GM21619 (cell line): ENCODE results near the gene MKRN1.
"Not testable (repeated sequence)": the region's sequence is repeated elsewhere in the genome, so short reads cannot be mapped to it uniquely, and the experiment has no call there.

Experiments used
- ATAC-seq: cut with Tn5 transposase; IDR thresholded peaks from one replicate; pipeline ENCODE4 v1.9.1; 2021; ENCODE audit not compliant: unreplicated experiment

MKRN1 gene

DNA sequence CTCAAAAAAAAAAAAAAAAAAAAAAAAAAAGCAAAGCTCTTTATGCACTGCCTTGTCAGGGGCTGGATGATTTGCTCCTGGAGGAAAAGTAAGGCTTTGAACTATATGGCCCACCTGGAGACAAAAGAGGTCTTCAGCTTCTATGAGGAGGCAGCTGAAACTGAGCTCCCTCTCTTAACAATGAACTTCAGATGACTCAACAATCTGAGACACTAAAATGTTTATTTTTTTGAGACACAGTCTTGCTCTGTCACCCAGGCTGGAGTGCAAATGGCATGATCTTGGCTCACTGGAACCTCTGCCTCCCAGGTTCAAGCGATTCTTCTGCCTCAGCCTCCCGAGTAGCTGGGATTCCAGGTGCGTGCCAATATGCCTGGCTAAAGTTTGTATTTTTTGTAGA is 38.7 kb downstream of the MKRN1 start:
- no peak for ATAC-seq

- ATAC-seq: no peak
These were observed 39.9 kb downstream of the MKRN1 start for GRCh38 chr7:140439359-140439758.

- no peak for ATAC-seq
These were observed 43.9 kb downstream of the MKRN1 start for GRCh38 chr7:140435252-140435895.

DNA sequence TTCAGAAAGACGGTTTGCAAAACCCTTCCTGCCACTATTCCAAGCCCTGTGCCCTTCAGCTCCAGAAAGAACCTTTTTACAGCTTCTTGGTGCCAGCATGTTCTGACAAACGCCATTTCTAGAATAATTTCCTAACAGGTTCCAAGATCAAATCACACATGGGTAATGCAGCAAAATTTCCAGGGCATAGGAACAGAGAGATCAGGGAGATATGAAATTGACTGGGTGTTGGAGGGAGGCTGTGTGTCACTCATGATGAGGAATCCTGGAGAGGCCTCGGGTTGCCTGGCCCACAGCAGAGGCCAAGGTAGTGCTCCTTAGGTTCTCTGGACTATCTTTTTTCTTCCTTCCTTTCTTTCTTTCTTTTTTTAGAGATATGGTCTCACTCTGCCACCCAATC is 45.9 kb downstream of the MKRN1 start:
- no peak for ATAC-seq

- no peak for ATAC-seq
These were observed 53.2 kb downstream of the MKRN1 start for GRCh38 chr7:140426130-140426529.

DNA sequence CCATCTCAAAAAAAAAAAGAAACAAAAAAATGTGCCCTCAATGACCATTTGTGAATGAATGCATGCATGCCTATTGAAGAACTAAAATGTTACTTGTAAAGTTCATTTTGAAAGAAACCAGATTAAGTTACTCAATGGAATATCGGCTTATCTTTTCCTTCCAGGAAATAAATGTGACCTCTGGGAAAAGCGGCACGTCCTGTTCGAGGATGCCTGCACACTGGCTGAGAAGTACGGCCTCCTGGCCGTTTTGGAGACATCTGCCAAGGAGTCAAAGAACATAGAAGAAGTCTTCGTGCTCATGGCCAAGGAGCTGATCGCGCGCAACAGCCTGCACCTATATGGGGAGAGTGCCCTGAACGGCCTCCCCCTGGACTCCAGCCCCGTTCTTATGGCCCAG is 53.6 kb downstream of the MKRN1 start:
- no peak for ATAC-seq

GRCh38 chr7:140423501-140423900 is 55.8 kb downstream of the MKRN1 start:
- ATAC-seq: no peak

DNA sequence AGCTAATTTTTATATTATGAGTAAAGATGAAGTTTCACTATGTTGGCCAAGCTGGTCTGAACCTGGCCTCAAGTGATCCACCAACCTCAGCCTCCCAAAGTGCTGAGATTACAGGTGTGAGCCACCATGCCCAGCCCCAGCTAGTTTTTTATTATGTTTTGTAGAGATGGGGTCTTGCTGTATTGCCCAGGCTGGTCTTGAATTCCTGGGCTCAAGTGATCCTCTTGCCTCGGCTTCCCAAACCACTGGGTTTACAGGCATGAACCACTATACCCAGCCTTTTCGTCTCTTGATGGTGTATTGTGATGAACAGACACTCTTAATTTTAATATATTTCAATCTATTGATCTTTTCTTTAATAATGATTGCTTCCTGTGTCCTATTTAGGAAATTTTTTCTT is 57.8 kb downstream of the MKRN1 start:
- ATAC-seq: no peak

DNA sequence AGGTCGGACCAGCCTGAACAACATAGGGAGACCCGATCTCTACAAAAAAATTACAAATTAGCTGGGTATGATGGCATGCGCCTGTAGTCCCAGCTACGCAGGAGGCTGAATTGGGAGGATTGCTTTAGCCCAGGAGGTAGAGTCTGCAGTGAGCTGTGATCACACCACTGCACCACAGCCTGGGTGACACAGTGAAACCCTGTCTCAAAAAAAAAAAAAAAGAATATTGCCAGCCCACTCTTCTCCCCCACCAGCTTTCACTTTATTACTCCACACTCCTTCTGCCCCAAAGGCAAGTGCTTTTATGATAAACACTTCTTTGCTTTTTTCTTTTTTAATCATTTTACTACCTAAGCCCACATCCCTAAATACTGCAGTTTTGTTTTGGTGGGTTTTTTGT is 60.7 kb downstream of the MKRN1 start:
- no peak for ATAC-seq

DNA sequence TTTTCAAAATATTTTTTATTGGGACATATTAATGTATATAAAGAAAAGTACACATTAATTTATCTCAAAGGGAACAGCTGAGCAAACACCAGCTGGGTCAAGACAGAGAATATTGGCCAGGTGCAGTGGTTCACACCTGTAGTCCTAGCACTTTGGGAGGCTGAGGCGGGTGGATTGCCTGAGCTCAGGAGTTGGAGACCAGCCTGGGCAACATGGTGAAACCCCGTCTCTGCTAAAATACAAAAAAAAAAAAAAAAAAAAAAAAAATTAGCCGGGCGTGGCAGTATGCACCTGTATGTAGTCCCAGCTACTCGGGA is 61.2 kb downstream of the MKRN1 start:
- not testable (repeated sequence) for ATAC-seq

- ATAC-seq: no peak
These were observed 61.7 kb downstream of the MKRN1 start for GRCh38 chr7:140417456-140418155.

GRCh38 chr7:140416560-140416959 is 62.7 kb downstream of the MKRN1 start:
- ATAC-seq: no peak

DNA sequence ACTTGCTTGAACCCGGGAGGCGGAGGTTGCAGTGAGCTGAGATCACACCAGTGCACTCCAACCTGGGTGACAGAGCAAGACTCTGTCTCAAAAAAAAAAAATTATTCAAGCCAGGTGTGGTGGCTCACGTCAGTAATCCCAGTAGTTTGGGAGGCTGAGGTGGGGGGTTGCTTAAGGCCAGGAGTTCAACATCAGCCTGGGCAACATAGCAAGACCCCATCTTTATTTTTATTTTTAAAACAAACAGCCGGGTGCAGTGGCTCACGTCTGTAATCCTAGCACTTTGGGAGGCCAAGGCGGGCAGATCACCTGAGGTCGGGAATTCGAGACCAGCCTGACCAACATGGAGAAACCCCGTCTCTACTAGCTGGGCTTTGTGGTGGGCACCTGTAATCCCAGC is 63.5 kb downstream of the MKRN1 start:
- ATAC-seq: not testable (repeated sequence)

DNA sequence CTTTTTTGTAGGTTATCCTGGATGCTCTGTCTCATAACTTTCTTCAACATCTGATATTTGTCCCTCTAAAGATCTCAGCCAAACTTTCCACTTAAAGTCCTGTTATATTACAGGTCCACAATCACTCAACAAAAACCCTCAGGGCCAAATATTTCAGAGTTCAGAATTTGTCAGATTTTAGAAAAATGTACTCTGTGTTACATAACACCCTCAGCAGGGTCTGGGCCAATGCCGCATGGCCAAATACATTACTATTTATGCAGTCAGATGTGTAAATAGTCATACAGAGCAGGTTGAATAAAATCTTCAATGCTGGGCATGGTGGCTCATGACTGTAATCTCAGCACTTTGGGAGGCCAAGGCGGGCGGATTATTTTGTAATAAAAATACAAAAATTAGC is 63.9 kb downstream of the MKRN1 start:
- no peak for ATAC-seq

DNA sequence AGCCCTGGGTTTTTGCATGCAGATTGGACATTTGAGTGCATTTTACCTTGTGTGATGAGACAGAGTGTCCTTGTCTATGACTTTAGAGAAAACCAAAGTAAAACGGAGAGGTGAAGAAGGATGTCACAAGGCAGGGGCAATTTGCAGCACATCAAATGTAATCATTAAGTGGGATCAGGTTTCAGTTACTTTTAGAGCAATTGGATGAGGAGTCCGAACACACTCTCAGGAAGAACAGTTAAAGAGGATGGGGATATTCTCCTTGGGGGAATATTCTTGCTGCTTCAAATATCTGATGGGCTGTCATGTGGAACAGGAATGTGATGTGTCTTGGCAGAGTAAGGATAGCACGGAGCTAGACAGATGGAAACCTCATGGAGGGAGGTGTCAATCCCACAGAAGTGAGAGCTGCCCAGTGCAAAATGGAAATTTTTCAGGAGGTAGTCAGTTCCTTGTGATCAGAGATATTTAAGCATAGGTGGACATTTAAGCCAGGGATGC is 74.7 kb downstream of the MKRN1 start:
- ATAC-seq: no peak

GRCh38 chr7:140403878-140404564 is 75.3 kb downstream of the MKRN1 start, which contains the start of gene RAB19:
TSS of gene RAB19 (plus strand) at chr7:140404058. CDS start at chr7:140407647, 3,589 bp downstream.
- no peak for ATAC-seq
